ENCODE results near the gene NUTM2F.
"Not testable (repeated sequence)": the region's sequence is repeated elsewhere in the genome, so short reads cannot be mapped to it uniquely, and the experiment has no call there.

NUTM2F gene, protein sequence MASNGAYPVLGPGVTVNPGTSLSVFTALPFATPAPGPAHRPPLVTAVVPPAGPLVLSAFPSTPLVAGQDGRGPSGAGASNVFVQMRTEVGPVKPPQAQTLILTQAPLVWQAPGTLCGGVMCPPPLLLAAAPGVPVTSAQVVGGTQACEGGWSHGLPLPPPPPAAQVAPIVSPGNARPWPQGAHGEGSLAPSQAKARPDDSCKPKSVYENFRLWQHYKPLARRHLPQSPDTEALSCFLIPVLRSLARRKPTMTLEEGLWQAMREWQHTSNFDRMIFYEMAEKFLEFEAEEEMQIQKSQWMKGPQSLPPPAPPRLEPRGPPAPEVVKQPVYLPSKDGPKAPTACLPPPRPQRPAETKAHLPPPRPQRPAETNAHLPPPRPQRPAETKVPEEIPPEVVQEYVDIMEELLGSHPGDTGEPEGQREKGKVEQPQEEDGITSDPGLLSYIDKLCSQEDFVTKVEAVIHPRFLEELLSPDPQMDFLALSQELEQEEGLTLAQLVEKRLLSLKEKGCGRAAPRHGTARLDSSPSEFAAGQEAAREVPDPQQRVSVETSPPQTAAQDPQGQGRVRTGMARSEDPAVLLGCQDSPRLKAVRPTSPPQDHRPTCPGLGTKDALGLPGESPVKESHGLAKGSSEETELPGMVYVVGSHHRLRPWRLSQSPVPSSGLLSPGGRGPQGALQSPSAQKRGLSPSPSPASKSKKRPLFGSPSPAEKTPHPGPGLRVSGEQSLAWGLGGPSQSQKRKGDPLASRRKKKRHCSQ

DNA sequence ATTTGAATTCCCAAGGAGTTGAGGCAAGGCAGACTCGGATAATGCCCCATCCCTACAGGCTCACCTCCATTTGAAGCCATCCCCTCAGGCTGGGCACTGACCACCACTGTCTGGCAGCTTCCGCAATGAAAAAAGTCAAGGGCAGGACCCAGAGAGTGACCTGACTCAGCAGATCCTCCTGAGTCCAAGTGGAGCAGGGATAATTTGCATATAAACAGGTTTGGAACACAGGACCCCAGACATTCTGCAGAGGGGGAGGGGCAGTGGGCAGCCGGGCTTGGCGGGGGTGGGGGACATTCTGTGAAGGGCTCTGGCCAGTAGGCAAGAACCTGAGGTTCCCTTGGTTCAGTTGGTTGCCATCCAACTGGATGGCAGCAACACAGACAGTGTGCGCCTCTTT lies at the start of gene NUTM2F:
Gene NUTM2F, minus strand, starts transcription at position 101 of the 400 bp plus-strand sequence. Its CDS starts 21 bp downstream, at position 80.
- DNase-seq = not testable (repeated sequence)
- peaks cover 15% of the 10 kb centered on the region for H3K27me3 Mint-ChIP-seq

DNA sequence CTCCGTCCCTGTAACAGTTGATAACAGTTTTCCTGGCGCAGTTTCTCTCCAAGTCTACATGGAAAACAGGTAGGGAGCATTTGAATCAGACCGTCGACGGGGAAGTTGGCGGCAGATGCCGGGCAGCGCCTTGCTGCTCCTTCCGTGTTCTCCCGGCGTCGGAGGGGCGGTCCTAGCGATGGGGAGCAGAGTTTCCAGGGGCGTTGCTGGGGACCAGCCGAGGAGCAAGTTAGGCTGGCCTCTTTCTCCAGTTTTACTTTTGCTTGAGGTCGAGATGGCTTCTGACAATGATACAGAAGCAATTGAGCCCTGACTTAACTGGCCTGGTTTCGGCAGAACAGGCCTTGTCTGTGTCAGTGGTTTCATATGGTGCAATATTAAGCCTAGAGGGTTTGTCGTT lies 46.8 kb upstream of the NUTM2F start:
- H3K27ac Mint-ChIP-seq = peak overlapping the region; percentile 83 to 89
- peak overlapping the region; percentile 80 to 85 for H3K4me3 Mint-ChIP-seq
- not testable (repeated sequence) for H3K4me1 Mint-ChIP-seq, H3K9me3 Mint-ChIP-seq, H3K27me3 Mint-ChIP-seq
- peak; percentile 27 to 33 for DNase-seq
- peak; percentile 63 for ATAC-seq

More for the DNA sequence above, at the start of gene NUTM2F:
- not testable (repeated sequence) for H3K27ac Mint-ChIP-seq, ATAC-seq, H3K9me3 Mint-ChIP-seq, H3K4me3 Mint-ChIP-seq, H3K4me1 Mint-ChIP-seq

DNA sequence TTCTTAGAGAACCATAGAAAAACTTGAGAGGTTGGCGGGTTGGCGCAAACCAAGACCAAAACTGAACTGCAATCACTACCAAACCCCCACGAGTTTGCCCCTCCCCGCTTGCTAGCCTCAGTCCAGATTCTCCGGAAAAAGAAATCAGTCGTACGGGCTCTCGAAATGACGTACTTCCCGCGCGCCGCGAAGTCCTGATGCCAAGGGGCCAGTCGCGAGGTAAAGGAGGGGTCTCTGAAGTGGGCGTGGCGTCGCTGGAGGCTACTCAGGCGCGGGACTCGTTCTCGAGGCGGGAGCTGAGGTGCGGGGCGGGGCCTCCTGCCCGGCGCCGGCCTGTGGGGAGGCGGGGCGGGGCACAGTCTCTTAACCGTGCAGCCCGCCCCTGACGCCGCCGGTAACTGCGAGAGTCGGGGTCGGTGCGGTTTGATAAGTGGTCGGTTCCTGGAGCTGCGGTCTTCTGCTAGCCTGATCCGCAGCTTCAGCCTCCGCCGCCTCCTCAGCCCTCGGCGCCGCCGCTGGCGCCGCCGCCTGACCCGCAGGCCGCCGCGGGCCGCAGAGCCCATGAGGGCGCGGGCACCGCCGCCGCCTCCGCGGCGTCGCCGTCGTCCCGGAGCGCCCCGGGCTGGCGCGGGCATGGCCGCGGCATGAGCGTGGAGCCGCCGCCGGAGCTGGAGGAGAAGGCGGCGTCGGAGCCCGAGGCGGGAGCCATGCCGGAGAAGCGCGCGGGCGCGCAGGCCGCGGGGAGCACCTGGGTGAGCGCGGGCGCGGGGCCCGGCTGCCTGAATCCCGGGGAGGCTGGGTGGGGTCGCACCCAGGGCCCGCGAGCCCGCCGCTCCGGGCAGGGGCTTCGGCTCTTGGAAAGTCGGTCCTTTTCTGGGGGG lies 46.0 kb upstream of the NUTM2F start:
- peak; percentile 96 for ATAC-seq
- peak; percentile 85 to 92 for DNase-seq
- H3K4me1 Mint-ChIP-seq, H3K9me3 Mint-ChIP-seq, H3K27me3 Mint-ChIP-seq: not testable (repeated sequence)
- H3K4me3 Mint-ChIP-seq = peak overlapping the region; percentile 81 to 92
- peak overlapping the region; percentile 45 to 94 for H3K27ac Mint-ChIP-seq

DNA sequence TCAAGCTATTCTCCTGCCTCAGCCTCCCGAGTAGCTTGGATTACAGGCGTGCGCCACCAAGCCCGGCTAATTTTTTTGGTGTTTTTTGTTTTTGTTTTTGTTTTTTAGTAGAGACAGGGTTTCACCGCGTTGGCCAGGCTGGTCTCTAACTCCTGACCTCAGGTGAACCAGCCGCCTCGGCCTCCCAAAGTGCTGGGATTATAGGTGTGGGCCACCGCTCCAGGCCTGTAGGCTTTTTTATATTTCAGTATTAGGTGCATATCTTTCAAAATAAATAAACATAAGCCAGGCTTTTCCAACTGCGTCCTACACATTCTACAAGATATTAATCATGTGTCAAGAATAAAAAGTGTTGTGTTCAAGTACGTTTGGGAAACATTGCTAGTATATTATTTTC lies 45.3 kb upstream of the NUTM2F start:
- ATAC-seq, DNase-seq, H3K4me1 Mint-ChIP-seq, H3K9me3 Mint-ChIP-seq, H3K27me3 Mint-ChIP-seq: not testable (repeated sequence)
- Mint-ChIP-seq H3K4me3 (peak overlapping the region; percentile 81 to 92), H3K27ac (peak overlapping the region; percentile 45 to 94)

DNA sequence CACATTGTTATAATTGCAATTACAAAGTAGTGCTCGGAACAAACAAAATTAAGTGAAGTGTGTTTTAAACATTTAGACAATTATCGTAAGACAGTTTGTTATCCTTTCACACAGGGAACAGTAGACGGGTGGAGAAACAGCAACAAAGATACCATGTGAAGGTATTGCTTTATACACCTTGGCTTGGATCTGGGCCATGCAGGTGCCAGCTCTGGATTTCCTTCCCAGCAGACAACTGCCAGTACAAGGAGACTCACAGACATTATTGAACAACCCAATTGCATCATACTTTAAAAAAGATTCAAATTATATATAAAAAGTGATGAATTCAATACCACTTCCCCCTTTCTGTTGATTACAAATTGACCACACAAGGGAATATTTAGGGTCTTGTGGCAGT lies 41.8 kb upstream of the NUTM2F start:
- not testable (repeated sequence) for H3K27me3 Mint-ChIP-seq, H3K27ac Mint-ChIP-seq, ATAC-seq, H3K9me3 Mint-ChIP-seq, H3K4me1 Mint-ChIP-seq, DNase-seq, H3K4me3 Mint-ChIP-seq

DNA sequence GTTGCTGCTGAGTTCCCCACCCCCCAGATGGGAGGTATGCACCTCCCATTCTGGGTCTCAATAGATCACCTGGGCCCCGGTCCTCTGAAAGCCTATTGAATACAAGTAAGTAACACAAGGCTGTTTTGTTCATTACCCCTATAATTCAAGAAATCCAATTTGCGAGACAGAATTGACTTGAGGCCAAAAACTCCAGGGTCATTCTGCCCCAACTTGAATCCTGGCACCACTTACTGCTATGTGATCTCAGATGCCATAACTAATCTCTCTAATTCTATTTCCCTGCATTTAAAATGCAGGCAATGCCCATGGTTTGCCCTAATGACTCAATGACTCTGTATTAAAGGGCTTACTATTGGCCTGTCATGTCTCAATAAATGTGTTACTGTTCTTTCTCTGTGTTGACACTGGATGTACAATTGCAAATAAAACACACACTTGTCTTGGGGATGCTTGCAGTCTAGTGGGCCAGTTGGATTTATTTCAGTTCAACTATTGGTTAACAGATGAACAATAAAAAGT lies 35.7 kb upstream of the NUTM2F start:
- peak overlapping the region in 1 of 2 donors; percentile 42 for H3K27ac Mint-ChIP-seq

DNA sequence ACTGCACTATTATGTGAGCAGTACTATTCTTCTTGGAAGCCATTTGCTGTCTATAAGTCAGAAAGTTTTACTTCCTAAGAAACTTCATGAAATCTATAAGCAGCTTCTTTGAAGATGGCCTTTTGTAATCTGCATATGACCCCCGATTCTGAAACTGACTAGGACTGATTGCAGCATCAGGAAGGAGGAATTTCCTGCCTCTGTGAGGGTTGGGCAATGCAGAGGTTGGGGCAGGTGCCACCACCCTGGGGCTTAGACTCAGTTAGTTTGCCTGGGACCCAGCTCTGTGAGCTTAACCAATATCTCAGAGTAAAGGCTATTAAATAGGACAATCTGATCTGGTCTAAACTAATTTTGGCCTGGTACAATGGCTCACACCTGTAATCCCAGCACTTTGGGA lies 28.7 kb upstream of the NUTM2F start:
- not testable (repeated sequence) for DNase-seq, H3K9me3 Mint-ChIP-seq, H3K4me3 Mint-ChIP-seq, H3K27me3 Mint-ChIP-seq, H3K27ac Mint-ChIP-seq, ATAC-seq, H3K4me1 Mint-ChIP-seq

More for the DNA sequence above, 35.7 kb upstream of the NUTM2F start:
- not testable (repeated sequence) for H3K4me3 Mint-ChIP-seq, H3K4me1 Mint-ChIP-seq, H3K27me3 Mint-ChIP-seq, H3K9me3 Mint-ChIP-seq, DNase-seq, ATAC-seq

DNA sequence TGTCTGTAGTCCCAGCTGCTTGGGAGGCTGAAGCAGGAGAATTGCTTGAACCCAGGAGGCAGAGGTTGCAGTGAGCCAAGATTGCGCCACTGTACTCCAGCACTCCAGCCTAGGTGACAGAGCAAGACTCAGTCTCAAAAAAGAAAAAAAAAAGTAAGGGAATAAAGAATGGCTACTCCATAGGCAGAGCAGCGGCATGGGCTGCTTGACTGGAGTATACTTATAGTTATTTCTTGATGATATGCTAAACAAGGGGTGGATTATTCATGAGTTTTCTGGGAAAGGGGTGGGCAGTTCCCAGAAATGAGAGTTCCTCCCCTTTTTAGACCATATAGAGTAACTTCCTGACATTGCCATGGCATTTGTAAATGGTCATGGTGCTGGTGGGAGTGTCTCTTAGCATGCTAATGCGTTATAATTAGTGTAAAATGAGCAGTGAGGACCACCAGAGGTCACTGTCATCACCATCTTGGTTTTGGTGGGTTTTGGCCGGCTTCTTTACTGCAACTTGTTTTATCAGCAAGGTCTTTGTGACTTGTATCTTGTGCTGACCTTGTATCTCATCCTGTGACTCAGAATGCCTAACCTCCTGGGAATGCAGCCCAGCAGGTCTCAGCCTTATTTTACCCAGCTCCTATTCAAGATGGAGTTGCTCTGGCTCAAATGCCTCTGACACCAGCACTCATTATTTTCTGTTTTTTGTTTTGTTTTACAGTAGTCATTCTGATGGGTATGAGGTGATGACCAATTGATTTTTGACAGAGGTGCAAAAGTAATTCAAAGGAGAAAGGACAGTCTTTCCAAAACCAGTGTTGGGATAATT lies 23.7 kb upstream of the NUTM2F start:
- H3K27ac Mint-ChIP-seq, ATAC-seq, H3K9me3 Mint-ChIP-seq, H3K4me3 Mint-ChIP-seq, H3K27me3 Mint-ChIP-seq, H3K4me1 Mint-ChIP-seq, DNase-seq: not testable (repeated sequence)

DNA sequence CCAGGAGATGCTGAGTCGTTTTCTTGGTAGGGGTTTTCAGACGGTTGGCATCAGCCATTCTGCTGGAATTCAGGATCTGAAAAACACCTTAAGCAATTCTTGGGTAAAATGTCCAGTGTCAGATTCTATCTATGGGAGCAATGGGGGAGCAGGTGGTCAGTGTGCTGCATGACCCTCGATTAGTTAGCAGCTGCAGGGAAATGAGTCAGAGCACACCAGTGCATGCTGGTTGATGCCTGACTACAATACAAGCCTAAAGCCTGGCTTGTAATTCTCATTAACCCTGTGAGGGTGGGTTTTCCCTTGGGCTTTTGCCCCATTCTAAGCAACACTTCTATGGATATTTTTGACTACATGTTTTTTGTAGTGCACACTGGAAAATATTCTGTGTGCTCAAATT lies 20.3 kb upstream of the NUTM2F start:
- not testable (repeated sequence) for H3K27me3 Mint-ChIP-seq, H3K27ac Mint-ChIP-seq, H3K4me1 Mint-ChIP-seq, ATAC-seq, H3K9me3 Mint-ChIP-seq, H3K4me3 Mint-ChIP-seq, DNase-seq

DNA sequence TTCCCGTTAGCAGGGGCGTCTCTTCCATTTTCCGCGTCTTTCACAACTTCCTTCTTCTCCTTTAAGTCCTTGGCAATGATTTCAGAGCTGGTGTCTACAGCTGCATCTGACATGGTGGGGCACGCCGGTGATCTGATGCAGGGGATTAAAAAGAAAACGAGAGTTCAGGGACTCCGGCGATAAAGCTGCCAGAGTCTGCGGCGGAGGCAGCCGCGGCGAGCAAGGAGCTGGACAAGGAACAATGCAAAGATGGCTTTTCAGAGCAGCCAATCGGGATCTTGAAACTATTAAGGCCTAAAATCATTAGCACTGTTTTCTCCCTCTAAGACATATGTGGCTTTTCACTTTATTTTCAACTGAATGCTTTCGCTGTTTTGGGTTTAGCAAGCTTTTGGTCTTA lies 19.0 kb upstream of the NUTM2F start:
- H3K4me3 Mint-ChIP-seq, H3K27ac Mint-ChIP-seq, ATAC-seq, H3K27me3 Mint-ChIP-seq, H3K4me1 Mint-ChIP-seq, DNase-seq, H3K9me3 Mint-ChIP-seq: not testable (repeated sequence)

DNA sequence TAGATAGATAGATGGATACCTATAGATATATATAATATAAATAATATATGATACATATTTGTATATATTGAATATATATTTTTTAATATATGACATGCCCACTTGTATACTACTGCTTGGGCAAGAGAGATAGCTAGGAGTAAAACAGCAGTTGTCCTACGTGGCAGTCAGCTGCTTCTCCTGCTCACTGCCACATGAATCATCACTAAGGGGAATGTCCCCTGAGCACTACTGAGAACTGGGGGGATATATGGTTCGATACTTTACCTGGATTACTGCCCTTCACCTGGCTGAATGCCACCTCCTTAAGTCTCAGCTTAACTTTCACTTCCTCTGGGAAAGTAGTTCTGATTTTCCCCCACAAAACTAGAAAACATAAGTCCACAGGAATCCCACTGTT lies 13.3 kb upstream of the NUTM2F start:
- H3K4me3 Mint-ChIP-seq, H3K27ac Mint-ChIP-seq, H3K9me3 Mint-ChIP-seq, ATAC-seq, H3K4me1 Mint-ChIP-seq, H3K27me3 Mint-ChIP-seq, DNase-seq: not testable (repeated sequence)

DNA sequence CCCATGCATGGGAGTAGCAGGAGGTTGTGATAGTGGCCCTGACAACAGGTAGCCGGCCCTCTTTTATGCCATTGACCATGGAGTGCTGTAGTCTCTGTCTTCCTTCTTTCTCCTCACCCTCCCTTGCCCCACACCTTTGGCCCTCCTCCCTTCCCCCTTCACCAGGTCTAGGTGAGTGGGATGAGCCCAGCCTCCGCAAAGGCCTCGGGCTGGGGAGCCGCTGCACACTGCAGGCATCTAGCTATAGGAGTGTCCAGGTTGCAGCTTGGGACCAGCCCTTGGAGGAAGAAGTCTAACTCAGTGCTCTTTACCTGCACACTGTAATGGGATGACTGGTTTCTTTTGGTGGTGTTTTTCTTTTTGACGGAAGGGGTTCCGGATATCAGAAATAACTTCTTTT lies 12.3 kb upstream of the NUTM2F start:
- not testable (repeated sequence) for H3K4me1 Mint-ChIP-seq, ATAC-seq, H3K27me3 Mint-ChIP-seq, H3K4me3 Mint-ChIP-seq, H3K27ac Mint-ChIP-seq, H3K9me3 Mint-ChIP-seq, DNase-seq

DNA sequence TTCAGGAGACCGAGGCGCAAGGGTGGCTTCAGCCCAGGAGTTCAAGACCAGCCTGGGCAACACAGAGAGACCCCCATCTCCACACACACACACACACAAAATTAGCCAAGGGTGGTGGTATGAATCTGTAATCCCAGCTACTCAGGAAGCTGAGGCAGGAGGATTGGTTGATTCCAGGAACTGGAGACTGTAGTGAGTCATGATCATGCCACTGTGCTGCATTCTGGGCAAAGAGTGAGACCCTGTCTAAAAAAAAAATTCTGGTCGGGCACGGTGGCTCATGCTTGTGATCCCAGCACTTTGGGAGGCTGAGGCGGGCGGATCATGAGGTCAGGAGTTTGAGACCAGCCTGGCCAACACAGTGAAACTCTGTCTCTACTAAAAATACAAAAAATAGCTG lies 11.2 kb upstream of the NUTM2F start:
- not testable (repeated sequence) for H3K27ac Mint-ChIP-seq, H3K27me3 Mint-ChIP-seq

DNA sequence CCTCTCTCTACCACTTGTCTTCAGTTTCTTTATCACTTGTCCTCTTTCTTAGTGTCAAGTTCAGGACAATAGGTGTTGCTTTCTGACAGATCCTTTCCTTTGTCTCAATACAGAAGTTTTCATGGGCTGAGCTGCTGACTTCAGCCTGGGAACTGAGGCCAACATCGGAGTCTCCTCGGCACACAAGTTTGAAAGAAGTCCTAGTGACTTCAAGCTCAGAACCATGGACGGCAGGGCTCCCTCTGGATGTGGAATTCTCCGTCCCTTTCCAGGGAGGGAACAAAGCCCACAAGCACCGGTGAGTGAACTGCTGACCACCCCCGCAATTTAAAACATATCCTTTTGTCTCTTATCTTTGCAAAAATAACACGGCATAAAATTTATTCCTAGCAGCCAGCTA lies 10.3 kb upstream of the NUTM2F start:
- H3K27ac Mint-ChIP-seq, H3K4me3 Mint-ChIP-seq, H3K4me1 Mint-ChIP-seq, H3K27me3 Mint-ChIP-seq, H3K9me3 Mint-ChIP-seq, ATAC-seq, DNase-seq: not testable (repeated sequence)

More for the DNA sequence above, 11.2 kb upstream of the NUTM2F start:
- ATAC-seq, DNase-seq, H3K9me3 Mint-ChIP-seq, H3K4me1 Mint-ChIP-seq, H3K4me3 Mint-ChIP-seq: not testable (repeated sequence)

All from stimulated activated naive CD8-positive, alpha-beta T cell treated with anti-CD3 and anti-CD28 coated beads, Interleukin-15, amount 100 ng/mL, for 72 hours (primary cell).